Measurements from ENCODE around the gene OPRPN. TPM values are rescaled to one million over a fixed set of nuclear protein-coding genes. Genes with fewer than 3 reads are reported as not detected.

Gene OPRPN, protein sequence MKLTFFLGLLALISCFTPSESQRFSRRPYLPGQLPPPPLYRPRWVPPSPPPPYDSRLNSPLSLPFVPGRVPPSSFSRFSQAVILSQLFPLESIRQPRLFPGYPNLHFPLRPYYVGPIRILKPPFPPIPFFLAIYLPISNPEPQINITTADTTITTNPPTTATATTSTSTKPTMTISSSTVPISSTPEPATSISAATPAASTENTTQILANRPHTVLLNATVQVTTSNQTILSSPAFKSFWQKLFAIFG
- not detected for total RNA-seq

DNA sequence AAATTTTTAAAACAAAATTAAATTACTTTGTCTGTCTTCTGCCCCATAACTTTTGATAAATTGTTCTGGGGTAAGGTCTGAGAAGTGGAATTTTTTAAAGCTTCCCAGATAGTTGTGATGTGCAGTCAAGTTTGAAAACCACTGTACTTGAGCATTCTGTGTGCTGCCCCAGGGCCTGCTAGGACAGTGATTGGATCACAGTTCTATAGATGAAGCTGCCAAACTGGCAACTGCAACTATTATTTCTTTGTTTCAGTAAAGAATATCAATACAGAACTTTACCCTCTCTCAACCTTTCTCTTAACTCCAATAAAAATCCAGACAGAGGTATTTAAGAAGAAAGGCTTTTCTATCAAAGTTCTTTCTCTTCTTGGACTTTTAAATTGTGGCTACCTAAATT is at the start of gene OPRPN:
Gene OPRPN (plus strand): TSS at position 361 of the 400 bp plus-strand sequence. CDS start 1,346 bp downstream, outside the sequence.
- no peak for ATAC-seq

DNA sequence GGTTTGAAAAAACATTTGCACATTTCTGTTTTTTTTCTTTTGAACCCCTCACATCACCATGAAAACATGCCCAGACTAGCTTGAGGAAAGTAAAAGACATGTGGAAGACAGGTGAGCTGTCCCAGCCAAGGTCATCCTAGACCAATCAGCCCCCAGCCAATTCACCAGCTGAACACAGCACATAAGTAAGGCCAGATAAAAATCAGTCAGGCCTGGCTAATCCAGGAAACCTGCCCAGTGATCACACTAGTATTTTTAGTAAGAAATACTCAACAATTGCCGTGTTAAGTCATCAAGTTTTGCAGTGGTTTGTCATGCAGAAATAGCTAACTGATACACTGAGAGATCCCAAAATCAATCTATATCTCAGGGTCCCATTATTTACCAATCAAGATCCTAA is 41.6 kb upstream of the OPRPN start:
- no peak for ATAC-seq

DNA sequence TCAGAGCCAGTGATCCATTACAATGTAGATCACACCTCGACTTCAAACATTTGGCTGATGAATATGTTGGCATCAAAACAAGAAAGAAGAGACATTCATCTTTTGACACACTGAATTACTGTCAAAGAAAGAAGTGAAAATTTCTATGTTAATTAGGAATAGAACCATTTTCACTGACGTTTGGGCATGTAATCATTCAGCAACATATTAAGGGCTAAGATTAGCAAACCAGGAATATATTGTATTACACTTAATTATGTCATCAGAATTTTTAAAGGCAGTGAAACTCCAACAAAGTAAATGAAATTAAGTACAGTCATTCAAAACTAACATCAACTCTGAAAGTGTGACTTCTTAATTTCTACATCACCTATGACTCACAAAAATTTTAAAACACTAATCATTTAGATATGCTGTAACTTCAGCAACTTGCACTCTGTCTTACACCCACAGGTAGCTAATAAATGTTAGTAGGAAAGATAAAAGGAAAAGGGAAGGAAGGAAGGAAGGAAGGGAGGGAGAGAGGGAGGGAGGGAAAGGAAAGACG is 38.6 kb upstream of the OPRPN start:
- peak; percentile 41 for ATAC-seq

DNA sequence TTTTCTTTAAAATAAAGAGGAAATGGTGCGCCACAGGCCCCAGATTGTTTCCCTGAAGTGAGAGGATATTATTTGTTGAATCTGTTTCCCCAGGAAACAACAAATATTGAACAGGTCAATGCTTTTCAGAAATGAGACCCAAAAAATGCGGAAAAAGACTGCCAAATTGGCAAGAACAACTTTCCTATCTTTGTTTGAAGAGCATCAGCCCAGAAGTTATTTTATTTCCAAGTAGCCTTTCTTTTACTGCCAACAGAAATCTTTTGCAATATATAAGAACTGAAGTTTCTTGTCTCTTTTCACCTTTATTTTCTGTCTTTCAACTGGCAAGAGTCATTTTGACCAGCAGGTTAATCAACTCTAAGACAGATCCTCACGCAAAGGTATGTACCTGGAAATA is 37.3 kb upstream of the OPRPN start, which contains the start of gene SMR3A:
Gene SMR3A (plus strand): TSS at position 301 of the 400 bp plus-strand sequence. CDS start 1,356 bp downstream, outside the sequence.
- no peak for ATAC-seq

DNA sequence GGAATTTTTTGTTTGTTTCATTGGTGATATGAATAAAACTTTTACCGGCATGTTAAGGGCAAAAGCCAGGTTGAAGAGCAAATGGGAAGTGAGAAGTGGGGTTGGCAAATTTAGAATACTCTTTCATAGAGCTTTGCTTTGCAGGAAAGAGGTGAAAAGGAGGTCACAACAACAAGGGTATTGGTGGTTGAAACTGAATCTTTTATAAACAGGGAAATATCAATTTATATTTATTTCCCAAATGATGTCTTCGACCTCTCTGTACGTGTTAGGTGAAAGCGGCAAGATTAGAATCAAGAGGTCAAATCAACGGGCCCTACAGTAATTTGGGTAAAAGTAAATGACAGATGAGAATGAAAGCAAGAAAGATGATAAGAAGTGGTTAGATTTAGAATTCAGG is 33.7 kb upstream of the OPRPN start:
- no peak for ATAC-seq

DNA sequence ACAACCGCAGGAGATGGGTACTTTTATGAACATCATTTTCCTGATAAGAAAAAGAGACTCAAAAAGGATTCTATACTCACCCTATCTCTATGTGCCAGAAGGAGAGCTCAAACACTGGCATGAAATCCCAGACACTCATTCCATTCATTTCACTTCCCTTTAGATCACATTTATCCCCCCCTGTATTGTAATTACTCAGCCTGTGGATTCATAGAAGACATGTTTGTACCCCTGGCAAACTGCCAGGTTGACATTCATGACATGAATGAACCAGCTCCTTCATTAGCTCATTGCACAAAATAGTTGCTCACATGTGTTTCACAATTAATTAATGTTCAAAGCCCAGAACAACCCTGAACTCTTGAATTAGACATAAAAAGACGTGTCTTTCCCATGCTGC is 32.3 kb upstream of the OPRPN start:
- peak; percentile 78 for ATAC-seq

DNA sequence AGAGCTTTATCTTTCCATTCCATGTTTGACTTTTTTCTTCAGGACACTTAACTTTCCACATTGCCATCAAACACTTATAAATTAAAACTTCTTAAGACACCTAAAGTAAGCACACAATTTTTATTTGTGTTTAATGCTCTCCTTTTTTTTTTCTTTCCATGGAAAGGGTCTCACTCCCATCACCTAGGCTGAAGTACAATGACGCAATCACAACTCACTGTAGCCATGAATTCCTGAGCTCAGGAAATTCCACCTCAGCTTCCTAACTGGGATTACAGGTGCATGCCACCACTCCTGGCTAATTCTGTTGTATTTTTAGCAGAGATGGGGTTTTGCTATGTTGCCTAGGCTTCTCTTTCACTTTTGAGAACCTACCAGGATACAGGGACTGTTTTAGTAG is 29.9 kb upstream of the OPRPN start:
- no peak for ATAC-seq

DNA sequence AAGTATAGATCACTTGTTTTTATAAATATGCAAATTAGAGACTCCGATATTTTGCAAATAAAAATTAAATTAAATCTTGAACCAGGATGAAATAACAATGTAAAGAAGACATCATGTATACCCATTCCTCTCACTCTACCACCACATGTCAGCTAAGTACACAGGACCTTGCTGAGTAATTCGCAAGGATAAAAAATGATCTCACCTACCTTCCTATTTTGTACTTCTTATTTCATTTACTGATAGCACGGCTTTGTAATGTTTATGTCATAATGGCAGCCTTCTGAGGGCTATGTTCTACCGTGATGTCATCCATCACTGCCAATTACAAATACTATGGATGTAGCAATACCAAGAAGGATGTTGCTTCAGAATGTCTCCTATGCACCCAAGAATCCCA is 25.8 kb upstream of the OPRPN start:
- ATAC-seq: peak; percentile 33

DNA sequence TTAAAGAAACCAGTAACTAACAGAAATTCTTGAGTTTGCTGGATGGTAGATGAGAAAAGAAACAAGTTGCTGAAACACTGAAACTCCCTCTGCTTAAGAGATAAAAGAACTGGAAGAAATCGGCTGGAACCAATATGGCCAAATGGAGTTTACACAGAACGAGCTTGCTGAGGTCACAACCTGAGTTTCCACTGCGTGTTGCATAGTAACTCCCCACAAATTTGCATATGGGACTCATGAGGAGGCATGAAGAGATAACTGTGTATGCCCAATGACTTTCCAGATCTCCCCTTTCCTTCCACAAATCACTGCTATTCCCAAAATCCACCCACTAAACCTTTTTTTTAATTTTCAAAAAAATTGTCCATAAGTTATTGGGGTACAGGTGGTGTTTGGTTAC is 25.0 kb upstream of the OPRPN start:
- no peak for ATAC-seq

DNA sequence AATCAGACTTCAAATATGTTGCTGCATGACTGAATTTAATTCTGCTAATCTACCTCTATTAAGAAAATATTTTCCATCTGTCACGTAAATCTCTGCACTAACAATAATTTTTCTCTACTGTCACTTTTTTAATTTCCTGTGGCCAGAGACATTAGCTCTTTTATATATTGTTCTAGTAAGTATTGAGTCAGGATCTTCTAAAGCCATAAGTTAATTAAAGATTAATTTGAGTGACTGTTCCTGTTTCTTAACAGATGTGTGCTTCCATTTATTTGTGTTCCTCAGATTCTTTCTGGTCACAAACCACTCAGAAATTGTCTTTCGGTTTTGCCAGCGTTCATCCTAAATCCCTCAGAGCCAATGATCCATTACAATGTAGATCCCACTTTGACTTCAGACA is 17.2 kb upstream of the OPRPN start:
- ATAC-seq: no peak

DNA sequence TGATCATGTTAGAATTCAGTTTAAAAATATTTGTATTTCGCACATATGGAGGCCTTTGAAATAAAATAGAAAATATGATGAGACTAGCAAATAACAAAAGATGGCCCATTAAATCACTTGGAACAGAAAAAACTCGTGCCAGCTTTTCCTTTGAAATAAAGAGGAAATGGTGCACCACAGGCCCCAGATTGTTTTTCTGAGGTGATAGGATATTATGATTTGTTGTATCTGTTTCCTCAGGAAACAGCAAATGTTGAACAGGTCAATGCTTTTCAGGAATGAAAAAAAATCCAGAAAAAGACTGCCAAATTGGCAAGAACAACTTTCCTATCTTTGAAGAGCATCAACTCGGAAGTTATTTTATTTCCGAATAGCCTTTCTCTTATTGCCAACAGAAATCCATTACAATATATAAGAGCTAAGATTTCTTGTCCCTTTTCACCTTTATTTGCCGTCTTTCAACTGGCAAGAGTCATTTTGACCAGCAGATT is 15.0 kb upstream of the OPRPN start, which contains the start of gene SMR3B:
Gene SMR3B (plus strand): TSS at position 441 of the 491 bp plus-strand sequence. CDS start 1,380 bp downstream, outside the sequence.
- no peak for ATAC-seq

DNA sequence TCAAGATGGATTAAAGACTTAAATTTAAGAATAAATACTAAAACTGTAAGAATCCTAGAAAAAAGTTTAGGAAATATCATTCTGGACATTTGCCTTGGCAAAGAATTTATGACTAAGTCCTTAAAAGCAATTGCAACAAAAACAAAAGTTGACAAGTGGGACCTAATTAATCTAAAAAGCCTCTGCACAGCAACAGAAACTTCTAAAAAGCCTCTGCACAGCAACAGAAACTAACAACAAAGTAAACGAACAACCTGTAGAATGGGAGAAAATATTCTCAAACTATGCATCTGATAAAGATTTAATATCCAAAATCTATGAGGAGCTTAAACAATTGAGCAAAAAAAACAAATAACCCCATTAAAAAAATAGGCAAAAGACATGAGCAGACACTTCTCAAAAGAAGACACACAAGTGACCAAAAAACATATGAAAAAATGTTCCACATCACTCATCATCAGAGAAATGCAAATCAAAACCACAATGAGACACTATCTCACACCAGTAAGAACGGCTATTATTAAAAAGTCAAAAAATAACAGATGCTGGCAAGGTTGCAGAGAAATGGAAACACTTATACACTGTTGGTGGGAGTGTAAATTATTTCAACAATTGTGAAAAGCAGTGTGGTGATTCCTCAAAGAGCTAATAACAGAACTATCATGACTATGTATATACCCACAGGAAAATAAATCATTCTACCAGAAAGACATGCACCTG is 5.5 kb upstream of the OPRPN start:
- ATAC-seq: no peak

DNA sequence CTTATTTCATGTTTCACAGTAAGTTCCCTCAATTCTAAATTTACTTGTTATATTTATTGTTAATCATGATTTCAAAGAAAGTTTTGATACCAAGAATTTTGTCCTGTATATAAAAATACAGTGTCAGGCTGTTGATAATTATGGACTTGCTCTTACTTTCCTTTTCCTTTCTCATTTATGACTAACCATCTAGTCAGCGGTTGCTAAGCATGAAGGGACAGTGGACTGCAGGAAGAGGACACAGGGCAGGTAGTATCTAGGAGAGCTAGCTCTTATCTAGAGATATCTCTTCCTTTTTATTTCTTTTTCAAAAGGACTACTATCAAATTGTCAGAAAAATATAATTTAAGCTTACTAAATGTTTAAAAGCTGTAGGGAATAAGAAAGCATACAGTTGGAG is 1.6 kb downstream of the OPRPN start:
- no peak for ATAC-seq

DNA sequence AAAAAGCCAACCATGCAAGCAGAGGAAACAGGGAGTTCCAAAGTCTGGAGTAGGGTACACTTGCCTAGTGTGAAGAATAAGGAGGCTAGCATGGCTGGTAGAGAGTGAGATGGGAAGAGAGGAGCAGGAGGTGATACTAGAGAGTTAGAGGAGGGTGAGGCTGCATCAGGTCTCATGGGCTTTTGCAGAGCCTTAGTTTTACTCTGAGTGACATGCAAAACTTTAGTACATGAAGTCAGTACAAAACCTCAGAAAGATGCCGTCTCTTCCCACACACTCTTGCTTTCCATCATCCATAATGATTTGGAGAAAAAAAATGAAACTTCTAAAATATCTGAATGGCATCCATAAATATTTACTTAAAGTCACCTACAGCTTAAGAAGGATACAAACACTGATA is 5.0 kb downstream of the OPRPN start:
- ATAC-seq: no peak

DNA sequence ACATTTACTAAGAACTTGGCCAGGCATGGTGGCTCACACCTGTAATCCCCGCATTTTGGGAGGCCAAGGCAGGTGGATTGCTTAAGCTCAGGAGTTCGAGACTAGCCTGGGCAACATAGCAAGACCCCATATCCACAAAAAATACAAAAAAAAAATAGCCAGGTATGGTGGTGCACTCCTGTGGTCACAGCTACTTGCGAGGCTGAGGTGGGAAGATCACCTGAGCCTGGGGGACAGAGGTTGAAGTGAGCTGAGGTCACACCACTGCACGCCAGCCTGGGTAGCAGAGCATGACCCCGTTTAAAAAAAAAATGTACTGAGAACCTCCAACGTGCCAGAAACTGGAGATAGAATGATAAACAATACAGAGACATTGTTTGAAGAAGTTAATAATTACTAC is 8.0 kb downstream of the OPRPN start:
- no peak for ATAC-seq

DNA sequence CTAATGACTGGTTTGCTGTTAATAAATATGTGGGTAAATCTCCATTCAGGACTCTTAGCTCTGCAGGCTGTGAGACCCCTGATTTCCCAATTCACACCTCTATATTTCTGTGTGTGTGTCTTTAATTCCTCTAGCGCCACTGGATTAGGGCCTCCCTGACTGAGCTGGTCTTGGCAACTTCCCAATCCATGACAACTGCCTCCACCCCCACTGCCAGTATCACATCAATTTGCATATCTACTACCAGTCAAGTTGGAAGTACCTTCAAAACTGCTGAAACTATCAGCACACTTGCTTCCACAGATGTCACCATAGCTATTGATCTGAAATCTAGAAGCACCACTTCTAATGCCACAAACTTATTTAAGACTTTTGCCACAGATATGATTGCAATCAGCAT is 27.6 kb downstream of the OPRPN start:
- ATAC-seq: no peak

DNA sequence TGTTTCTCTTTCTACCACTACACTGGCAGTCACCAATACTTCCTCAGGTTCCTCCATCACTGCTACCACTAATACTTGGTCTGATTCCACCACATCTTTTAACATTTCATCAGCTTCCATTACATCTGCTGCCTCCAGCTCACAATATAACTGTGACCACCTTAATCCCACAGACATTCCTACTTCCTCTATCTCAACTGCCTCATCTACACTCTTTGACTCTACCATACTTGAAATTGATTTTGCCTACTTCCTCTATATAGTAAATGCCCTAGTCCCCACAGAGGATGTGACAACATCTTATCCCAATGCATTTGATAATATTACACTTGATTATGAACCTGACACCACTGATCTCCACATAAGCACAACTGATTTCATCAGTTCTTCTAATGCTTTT is 29.0 kb downstream of the OPRPN start:
- no peak for ATAC-seq

DNA sequence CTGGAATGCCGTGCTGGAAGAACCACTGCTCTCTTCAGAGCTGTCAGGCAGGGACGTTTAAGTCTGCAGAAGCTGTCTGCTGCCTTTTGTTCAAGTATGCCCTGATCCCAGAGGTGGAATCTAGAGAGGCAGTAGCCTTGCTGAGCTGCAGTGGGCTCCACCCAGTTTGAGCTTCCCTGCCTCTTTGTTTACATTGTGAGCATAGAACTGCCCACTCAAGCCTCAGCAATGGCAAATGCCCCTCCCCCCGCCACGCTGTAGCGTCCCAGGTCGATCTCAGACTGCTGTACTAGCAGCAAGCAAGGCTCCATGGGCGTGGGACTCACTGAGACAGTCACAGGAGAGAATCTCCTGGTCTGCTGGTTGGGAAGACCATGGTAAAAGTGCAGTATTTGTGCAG is 39.5 kb downstream of the OPRPN start:
- ATAC-seq: no peak

DNA sequence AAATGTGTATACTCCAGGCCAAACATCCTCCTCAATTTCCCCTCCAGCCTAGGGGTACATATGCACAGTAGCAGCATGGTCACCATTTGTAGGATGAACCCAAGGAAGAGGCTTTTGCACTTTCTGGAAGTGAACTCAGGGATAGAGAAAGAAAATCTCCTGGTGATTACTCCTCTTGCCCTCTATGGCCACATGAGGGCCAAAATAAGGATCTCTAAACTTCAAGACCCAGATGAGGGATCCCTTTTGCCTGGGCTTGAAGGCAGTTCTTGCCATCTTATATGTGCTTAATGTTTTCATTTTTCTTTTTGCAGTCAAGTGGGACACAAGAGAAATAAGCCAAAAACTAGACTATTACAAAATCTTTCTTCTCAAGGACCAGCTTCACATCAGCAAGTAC is 44.7 kb downstream of the OPRPN start:
- ATAC-seq: no peak

DNA sequence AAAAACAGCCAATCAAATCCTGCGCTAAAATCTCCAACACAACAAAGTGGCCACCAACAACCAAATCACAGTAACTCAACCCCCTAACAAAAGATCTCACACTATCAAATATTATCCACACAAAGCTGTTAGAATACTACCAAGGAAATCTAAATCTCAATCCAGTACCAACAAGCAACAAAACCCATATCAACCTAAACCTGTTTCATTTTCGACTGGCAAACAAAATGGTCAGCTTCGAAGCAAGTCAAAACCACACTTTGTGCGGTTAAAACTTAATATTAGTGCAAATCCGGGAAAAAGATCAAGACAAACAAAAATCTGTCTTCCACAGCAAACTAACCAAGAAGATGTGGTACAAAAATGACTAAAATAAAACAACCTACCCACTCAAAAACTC is 45.6 kb downstream of the OPRPN start:
- ATAC-seq: no peak

DNA sequence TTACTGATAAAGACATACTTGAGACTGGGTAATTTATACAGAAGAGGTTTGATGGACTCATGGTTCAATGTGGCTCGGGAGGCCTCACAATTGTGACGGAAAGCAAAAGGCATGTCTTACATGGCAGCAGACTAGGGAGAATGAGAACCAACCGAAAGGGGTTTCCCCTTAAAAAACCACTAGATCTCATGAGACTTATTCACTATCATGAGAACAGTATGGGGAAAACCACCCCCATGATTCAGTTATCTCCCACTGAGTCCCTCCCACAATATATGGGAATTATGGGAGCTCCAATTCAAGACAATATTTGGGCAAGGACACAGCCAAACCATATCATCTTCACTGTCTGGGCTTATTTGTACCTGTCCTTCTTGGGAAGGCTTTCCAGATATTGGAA is 51.5 kb downstream of the OPRPN start:
- ATAC-seq: no peak

DNA sequence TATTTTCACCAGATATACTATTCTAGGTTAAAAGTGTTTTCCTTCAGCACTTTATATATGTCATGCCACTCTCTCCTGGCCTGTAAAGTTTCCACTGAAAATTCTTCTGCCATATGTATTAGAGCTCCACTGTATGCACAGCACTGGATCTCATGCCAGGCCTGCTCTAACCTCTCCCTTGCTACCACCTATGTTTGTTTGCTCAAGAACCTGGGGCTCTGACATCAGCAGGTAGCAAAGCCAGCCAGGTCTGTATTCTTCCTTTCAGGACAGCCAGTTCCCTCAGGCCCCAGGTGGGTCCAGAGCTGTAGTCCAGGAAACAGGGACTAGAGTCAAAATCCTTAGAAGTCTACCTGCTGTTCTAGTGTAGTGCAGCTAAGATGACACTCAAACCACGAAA is 55.2 kb downstream of the OPRPN start:
- ATAC-seq: no peak
